ENCODE data around the gene ARID4A.
"Not testable (repeated sequence)": the region's sequence is repeated elsewhere in the genome, so short reads cannot be mapped to it uniquely, and the experiment has no call there.

Gene ARID4A

DNA sequence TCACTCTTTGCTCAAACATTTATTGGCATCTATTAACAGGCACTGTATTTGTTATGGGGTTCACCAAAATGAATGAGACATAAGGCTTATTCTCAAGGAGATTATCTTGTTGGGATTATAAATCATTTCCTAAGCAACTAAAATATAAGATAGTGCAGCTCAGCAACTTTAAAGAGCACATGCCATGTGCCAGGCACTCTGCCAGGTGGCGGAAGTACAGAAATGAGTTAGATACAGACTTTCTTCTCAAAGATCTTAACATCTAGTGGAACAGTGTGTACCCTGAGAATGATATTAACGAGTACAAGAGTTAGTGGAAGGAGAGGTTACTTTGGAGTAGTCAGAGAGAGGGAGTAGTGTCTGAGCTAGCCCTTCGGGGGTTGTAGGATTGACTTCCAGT lies 68.9 kb downstream of the ARID4A start:
- no peak for DNase-seq

DNA sequence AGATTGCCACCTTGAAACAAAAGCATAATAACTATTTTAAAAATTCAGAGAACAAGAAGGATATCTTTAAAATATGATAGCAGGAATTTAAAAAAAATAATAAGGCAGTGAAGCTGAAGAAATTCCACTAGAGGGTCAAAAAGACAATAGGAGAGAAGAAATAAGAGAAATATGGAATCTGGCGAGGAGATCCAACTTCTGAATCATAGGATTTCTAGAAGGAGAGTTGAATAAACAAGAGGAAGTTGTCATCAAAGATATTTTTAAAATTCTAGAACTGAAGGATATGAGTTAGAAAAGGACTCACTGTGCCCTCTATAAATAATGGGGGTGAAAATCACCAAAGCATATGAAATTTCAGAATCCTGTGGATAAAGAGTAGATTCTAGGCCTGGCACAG lies 70.6 kb downstream of the ARID4A start:
- peak; percentile 3 for DNase-seq

DNA sequence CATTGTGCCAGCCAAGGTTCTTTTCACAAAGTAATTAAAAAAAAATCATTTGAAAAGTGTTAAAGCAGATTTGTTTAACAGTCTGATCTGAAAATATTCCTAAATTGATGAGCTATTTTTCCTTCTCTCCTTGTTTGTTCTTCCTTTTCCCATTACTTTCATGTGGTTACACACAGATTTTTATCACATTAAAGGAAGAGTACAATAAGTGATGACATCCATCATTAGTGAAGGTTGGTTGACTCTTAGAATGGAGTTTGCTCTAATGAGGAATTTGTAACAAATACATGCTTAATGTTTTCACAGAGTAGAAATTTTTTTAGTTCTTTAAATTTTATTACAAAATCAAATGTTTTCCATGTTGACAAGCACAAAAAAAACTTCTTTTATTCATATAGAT lies 78.4 kb downstream of the ARID4A start:
- no peak for DNase-seq

DNA sequence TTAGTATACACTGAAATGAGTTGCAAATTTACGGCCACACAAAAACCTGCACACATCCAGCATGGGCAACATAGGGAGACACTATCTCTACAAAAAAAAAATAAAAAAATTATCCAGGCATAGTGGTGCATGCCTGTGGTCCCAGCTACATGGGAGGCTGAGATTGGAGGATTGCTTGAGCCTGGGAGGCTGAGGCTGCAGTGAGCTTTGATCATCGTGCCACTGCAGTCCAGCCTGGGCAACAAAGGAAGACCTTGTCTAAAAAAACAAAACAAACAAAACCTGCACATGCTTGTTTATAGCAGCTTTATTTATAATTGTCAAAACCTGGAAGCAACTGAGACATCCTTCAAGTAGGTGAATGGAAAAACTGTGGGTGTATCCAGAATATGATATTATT lies 92.5 kb downstream of the ARID4A start:
- no peak for DNase-seq

DNA sequence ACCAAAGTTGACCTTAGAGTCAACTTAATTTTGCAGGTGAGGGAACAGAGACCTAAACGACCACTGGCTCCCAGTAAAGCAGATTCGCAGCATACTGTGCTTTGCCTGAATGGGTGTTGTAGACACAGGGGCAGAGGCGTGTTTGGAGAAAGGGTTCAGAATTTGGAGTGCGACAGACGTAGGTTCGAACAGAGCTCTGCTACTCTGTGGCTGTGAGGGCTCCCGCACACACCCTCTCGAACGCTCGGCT lies 97.1 kb downstream of the ARID4A start:
- DNase-seq = no peak

DNA sequence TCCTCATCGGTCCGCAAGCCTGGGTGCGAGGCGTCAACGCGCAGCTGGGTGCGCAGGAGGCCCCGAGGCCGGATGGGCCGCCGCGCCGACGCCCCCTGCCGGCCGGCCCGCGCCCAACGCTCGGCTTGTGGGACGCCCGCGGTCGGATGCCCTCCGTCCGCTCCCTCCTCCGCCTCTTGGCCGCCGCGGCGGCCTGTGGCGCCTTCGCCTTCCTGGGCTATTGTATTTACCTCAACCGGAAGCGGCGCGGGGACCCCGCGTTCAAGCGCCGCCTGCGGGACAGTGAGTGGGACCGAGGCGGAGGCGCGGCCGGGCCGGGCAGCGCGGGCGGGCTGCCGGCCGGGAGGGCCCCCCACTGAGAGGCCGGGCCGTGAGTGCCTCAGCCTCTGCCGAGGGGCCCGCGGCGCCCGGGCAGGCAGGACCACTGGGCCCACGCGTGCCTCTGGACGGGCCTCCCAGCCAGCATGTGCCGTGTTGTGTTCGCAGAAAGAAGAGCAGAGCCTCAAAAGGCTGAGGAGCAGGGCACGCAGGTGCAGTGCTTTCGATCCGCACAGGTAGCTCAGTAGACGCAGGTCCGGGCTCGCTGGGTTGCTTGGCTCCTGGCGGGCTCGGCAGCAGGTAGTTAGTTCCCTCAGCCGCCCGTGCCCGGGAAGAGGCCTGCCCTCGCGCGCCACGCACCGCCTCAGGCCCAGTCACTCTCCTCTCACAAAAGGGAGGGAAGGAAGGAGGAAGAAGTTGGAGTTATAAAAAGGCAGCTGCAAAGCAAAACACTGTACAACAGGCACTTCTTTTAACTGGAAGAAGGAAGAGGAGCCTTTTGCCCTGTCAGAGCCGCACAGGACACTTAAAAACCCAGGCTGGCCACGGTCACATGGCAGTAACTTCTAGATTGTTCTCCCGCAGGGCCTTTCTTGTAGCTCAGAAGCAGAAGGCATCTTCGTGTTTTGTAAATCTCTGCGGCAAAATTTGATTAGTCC lies 97.7 kb downstream of the ARID4A start, which contains the start of gene TOMM20L:
TOMM20L (plus strand) TSS at position 119 of the 977 bp plus-strand sequence; CDS start at position 147, 28 bp downstream.
- peak; percentile 68 for DNase-seq

DNA sequence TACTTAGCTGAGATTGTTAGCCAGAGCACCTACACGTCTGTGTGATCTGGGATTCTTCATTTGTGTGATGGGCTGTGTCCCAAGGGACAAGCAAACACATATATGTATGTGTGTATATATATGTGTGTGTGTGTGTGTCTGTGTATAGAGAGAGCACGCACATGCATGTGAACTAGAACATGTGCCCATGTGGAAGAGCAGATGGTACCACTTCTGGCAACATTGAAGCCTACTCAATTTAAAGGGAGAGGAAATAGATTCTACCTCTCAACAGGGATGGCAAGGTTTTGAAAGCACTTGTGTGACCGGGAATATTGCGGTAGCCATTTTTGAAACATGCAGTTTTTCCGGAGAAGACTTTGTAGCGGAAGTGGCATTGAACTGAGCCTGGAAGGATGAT lies 98.8 kb downstream of the ARID4A start:
- no peak for DNase-seq

DNA sequence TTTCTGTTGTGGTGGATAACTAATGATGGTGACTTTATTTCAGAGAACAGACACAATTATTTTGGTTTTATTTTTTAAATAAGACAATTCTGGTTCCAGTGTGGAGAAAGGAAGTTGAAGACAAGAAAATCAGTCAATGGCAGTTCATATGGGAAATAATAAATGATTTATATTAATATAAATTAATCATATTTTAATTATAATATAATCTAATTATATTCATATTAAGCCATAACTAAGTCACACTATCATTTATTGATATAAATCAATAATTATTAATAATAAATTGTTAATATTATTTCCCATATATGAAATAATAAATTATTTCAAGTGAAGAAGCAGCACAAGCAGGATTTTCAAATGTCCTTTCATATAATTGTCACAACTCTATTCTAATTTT lies 100.1 kb downstream of the ARID4A start:
- no peak for DNase-seq

DNA sequence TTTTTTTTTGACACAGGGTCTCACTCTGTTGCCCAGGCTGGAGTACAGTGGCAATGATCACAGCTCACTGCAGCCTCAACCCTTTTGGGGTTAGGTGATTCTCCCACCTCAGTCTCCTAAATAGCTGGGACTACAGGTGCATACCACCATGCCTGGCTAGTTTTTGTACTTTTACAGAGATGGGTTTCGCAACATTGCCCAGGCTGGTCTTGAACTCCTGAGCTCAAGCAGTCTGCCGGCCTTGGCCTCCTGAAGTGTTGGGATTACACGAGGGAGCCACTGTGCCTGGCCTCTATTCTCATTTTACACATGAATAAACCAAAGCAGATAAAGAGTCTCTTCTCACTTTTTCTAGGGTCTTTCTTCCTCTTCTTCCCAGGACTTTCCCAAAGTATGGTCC lies 100.5 kb downstream of the ARID4A start:
- no peak for DNase-seq

DNA sequence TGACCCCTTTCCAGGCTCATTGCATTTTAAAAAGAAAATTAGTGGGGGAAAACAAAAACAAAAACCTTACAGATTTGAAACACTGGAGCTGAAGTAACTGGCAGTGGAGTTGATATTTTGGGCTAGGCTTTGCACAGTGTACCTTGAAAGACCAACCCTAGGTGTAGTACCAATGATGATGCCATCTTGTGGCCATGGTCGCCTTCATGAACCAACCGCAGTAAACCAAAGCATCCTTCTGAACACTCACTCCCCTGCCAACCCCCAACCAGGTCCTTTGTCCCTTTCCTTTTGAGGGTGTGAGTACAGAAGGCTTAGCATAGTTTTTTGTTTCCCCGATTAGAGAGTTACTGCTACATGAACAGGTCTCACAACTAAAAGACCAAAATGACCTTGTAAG lies 103.2 kb downstream of the ARID4A start:
- no peak for DNase-seq

DNA sequence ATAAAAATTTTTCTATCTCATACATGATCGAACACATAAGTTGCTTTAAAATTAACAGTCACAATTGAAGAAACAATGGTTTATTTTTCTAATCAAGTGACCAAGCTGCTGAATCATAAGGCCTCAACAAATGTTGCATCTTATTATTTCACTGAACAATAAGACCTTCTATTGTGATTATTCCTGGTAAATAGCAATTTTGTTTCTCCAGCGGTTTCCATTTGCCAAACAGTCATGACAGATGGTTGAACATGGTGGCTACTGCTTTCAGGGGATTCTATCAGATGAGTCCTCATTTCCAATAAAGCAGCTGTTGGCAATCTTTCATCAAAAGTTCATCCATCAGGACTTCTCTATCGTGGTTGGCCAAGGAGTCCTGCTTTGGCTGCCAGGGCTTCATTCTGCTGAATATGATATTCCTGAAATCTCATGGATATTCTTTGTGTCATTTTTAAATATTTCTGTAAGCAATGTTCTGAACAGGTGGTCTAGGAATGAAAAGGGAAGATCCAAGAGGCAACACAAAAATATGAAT lies 110.4 kb downstream of the ARID4A start:
- no peak for DNase-seq

DNA sequence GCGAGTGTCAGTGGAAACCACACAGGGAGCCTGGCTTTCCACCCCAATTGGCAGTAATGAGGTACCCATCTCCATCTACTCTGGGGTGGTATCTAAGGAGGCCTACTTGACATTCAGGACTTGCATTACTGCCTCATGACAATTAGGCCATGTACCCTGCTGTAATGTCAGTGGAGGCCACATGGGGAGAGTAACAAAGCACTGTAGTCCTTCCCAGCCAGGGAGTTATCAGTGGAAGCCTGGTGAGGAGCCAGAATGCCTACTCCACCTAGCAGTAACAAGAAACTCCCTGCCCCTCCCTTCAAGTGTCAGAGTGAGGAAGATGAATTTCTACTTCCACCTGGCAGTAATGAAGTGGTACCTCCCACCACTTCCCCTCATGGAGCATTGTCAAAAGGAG lies 116.5 kb downstream of the ARID4A start:
- no peak for DNase-seq

DNA sequence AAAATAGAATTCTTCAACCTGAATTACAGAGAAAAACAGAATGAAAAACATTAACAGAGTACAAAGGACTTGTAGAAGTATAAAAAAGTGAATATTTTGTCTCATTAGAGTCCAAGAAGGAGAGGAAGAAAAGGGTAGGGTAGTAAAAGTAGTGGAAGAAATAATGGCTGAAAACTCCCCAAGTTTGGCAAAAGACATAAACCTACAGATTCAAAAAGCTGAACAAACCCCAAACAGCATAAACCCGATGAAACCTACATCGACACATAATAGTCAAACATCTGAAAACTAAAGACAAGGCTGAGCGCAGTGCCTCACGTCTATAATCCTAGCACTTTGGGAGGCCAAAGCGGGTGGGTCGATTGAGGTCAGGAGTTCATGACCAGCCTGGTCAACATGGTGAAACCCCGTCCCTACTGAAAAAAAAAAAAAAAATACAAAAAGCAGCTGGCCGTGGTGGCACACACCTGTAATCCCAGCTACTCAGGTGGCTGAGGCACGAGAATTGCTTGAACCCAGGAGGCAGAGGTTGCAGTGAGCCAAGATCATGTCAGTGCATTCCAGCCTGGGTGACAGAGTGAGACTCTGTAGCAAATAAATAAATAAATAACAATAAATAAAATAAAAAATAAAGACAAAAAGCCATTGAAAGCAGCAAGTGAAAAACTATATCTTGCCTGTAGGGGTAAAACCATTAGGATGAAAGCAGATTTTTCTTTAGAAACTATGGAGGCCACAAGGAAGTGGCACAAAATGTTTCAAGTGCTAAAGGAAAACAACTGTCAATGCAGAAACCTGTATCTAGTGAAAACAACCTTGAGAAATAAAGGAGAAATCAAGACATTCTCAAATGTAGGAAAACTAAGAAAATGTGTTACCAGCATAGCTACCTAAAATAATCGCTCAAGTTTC lies 117.5 kb downstream of the ARID4A start:
- DNase-seq = no peak

DNA sequence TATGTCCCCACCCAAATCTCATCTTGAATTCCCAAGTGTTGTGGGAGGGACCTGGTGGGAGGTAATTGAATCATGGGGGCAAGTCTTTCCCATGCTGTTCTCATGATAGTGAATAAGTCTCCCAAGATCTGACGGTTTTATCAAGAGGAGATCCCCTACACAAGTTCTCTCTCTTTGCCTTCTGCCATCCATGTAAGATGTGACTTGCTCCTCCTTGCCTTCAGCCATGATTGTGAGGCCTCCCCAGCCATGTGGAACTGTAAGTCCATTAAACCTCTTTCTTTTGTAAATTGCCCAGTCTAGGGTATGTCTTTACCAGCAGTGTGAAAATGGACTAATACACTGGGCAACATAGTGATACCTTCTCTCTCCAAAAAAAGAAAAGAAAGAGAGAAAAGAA lies 118.6 kb downstream of the ARID4A start:
- DNase-seq = not testable (repeated sequence)

All from fibroblast of upper back skin (primary cell).